ENCODE results near the gene CHD6. TPM values are rescaled to one million over a fixed set of nuclear protein-coding genes. Genes with fewer than 3 reads are reported as not detected.

CHD6 gene
- total RNA-seq, 1 experiment from 2014 or later, result 26.6 TPM

- TF ChIP-seq SIN3A (IDR thresholded peaks at IDR 0.05; ENCODE audit: low read depth) (no peak), POLR2AphosphoS5 (IDR thresholded peaks at IDR 0.05; ENCODE audit: low read depth, low read length) (peak; percentile 49; the same call in 1 of the 2 replicates), ZBTB33 (IDR thresholded peaks at IDR 0.05; ENCODE audit: extremely low read depth, insufficient replicate concordance, low read length) (no peak), RAD21 (IDR thresholded peaks at IDR 0.05; ENCODE audit: low read depth) (no peak), MAX (IDR thresholded peaks at IDR 0.05) (no peak), EZH2phosphoT487 (IDR thresholded peaks at IDR 0.05; ENCODE audit: borderline replicate concordance) (no peak), CBX3 (IDR thresholded peaks at IDR 0.05; ENCODE audit: low read depth) (no peak), POLR2A (IDR thresholded peaks at IDR 0.05; ENCODE audit: borderline replicate concordance, extremely low read depth, insufficient read depth, insufficient read length) (no peak), YY1 (IDR thresholded peaks at IDR 0.05; ENCODE audit: extremely low read depth, insufficient replicate concordance, low read depth, low read length) (peak; percentile 25)
These were observed at the start of gene CHD6 (continued) for GRCh38 chr20:41617902-41618806.

- H4K20me1 ChIP-seq (ENCODE audit: insufficient read depth), result no peaks in the 10 kb centered on the region
- TF ChIP-seq SP1 (IDR thresholded peaks at IDR 0.05; ENCODE audit: low read depth) (peak; percentile 62), EZH2phosphoT487 (IDR thresholded peaks at IDR 0.05; ENCODE audit: borderline replicate concordance) (no peak)
- no peak overlapping the region for H3K27ac ChIP-seq (ENCODE audit: low read depth, low read length)
- peak; percentile 80 for ATAC-seq
- RAD21 ChIA-PET (ENCODE audit: low non-redundant PET in 1 of 2, low total read pairs in 2 of 2, uncharacterized antibody in 2 of 2, unreplicated experiment in 2 of 2), result no interaction called here
- H3K4me1 ChIP-seq (ENCODE audit: control insufficient read depth in 1 of 2, insufficient read depth in 2 of 2, low read length in 2 of 2), result no peaks in the 10 kb centered on the region
- no peaks in the 10 kb centered on the region for H3K36me3 ChIP-seq (ENCODE audit: control insufficient read depth in 1 of 2, insufficient read depth in 2 of 2, low read length in 2 of 2)
- no peaks in the 10 kb centered on the region for H3K9me2 ChIP-seq (ENCODE audit: insufficient read depth)
- peak overlapping the region; percentile 49 for H3K4me2 ChIP-seq (ENCODE audit: low read length)
- DNase-seq (ENCODE audit: low read depth, low spot score), result peak; percentile 37
- peak overlapping the region; percentile 79 for H2AFZ ChIP-seq (ENCODE audit: low read depth, low read length, poor library complexity, severe bottlenecking)
- BruUV-seq (replicated peaks), result no TSS peak
- CTCF ChIA-PET, result no interaction called here
- H3K4me3 ChIP-seq (replicated peaks in 1 of 2; ENCODE audit: low read depth in 1 of 2, low read length in 2 of 2), result 0 out of 4 replicates have a peak overlapping the region, but pooled peaks of 1 of the 2 experiments have one; percentile 14
- H3K9ac ChIP-seq (ENCODE audit: low read length), result no peak overlapping the region
- intact Hi-C loops (cut with micrococcal nuclease), result no loop called here
- no peaks in the 10 kb centered on the region for H3K79me2 ChIP-seq (ENCODE audit: insufficient read depth, low read length)
- POLR2A ChIA-PET, result interaction anchor here (1.4 kb wide), 1 partner anchor 29 kb away, joined by 3 read pairs; no protein-coding TSS in a partner anchor
- no peaks in the 10 kb centered on the region for H3K9me3 ChIP-seq (ENCODE audit: control insufficient read depth in 1 of 2, insufficient read depth in 1 of 2, low read depth in 1 of 2, low read length in 2 of 2)
- peaks cover 11% of the 10 kb centered on the region; the same call in 1 of the 2 replicates for H3K27me3 ChIP-seq (ENCODE audit: insufficient read depth, low read length)
These were observed 46.4 kb upstream of the CHD6 start for GRCh38 chr20:41664584-41664983.

Data from HCT116 (cell line).